Astrocyte (in vitro differentiated cells and primary cell): Measurements from ENCODE around the gene ELK1. TPM values are rescaled to one million over a fixed set of nuclear protein-coding genes. Genes with fewer than 3 reads are reported as not detected.
"Not testable (repeated sequence)": the region's sequence is repeated elsewhere in the genome, so short reads cannot be mapped to it uniquely, and the experiment has no call there.

Source experiments
- DNase-seq: peaks from one replicate; pipeline ENCODE4 v3.0.0-alpha.2; 2010; ENCODE audit warnings: low read depth
- FAIRE-seq: peaks from 2 replicates; lab custom pipeline; 2011; peaks lifted over from hg19 to GRCh38; lab: Jason Lieb, UNC
- H2AFZ ChIP-seq: 2 replicates; pipeline ENCODE4 v1.6.0; 2012; ENCODE audit warnings: low read depth, low read length, inconsistent platforms
- H3K27ac ChIP-seq: 2 replicates; pipeline ENCODE4 v1.5.1; 2011; ENCODE audit warnings: low read depth, low read length, inconsistent platforms
- H3K27me3 ChIP-seq: 2 replicates; pipeline ENCODE4 v1.6.0; 2011; ENCODE audit warnings: low read length, inconsistent platforms; ENCODE audit not compliant: insufficient read depth
- H3K36me3 ChIP-seq: 2 replicates; pipeline ENCODE4 v1.5.1; 2011; ENCODE audit warnings: low read length, inconsistent platforms; ENCODE audit not compliant: insufficient read depth
- H3K4me1 ChIP-seq: 2 replicates; pipeline ENCODE4 v1.5.1; 2011; ENCODE audit warnings: low read length, inconsistent platforms; ENCODE audit not compliant: insufficient read depth
- H3K4me2 ChIP-seq: 2 replicates; pipeline ENCODE4 v1.6.0; 2012; ENCODE audit warnings: low read length, inconsistent platforms
- H3K4me3 ChIP-seq: 2 replicates; pipeline ENCODE4 v1.5.1; 2011; ENCODE audit warnings: low read depth, mild to moderate bottlenecking, low read length, inconsistent platforms; ENCODE audit not compliant: insufficient read depth
- H3K79me2 ChIP-seq: 2 replicates; pipeline ENCODE4 v1.6.0; 2012; ENCODE audit warnings: mild to moderate bottlenecking, low read length, inconsistent platforms; ENCODE audit not compliant: insufficient read depth
- H3K9ac ChIP-seq: 2 replicates; pipeline ENCODE4 v1.6.0; 2012; ENCODE audit warnings: mild to moderate bottlenecking, low read length, inconsistent platforms
- H3K9me3 ChIP-seq: 2 replicates; pipeline ENCODE4 v1.5.1; 2012; ENCODE audit warnings: low read depth, mild to moderate bottlenecking, low read length, inconsistent platforms; ENCODE audit not compliant: insufficient read depth
- H4K20me1 ChIP-seq: 2 replicates; pipeline ENCODE4 v1.6.0; 2012; ENCODE audit warnings: low read length, inconsistent platforms; ENCODE audit not compliant: insufficient read depth
- H3K27ac Mint-ChIP-seq: one replicate; pipeline ENCODE4 v1.8.0; 2021; ENCODE audit warnings: mild to moderate bottlenecking, mixed read lengths; ENCODE audit not compliant: unreplicated experiment
- H3K27me3 Mint-ChIP-seq: one replicate; pipeline ENCODE4 v1.8.0; 2021; ENCODE audit warnings: low read depth, mixed read lengths; ENCODE audit not compliant: unreplicated experiment
- H3K36me3 Mint-ChIP-seq: one replicate; pipeline ENCODE4 v1.8.0; 2021; ENCODE audit warnings: low read depth, mixed read lengths; ENCODE audit not compliant: unreplicated experiment
- H3K4me1 Mint-ChIP-seq: one replicate; pipeline ENCODE4 v1.8.0; 2021; ENCODE audit warnings: low read depth, mixed read lengths; ENCODE audit not compliant: unreplicated experiment
- H3K4me3 Mint-ChIP-seq: one replicate; pipeline ENCODE4 v1.8.0; 2021; ENCODE audit warnings: mild to moderate bottlenecking, moderate library complexity, mixed read lengths; ENCODE audit not compliant: unreplicated experiment
- H3K9me3 Mint-ChIP-seq: one replicate; pipeline ENCODE4 v1.8.0; 2021; ENCODE audit warnings: mild to moderate bottlenecking, mixed read lengths; ENCODE audit not compliant: unreplicated experiment
- EZH2 ChIP-seq: IDR thresholded peaks from 2 replicates; pipeline ENCODE4 v1.6.1; 2012; ENCODE audit warnings: mild to moderate bottlenecking, low read length, inconsistent platforms; ENCODE audit not compliant: insufficient read depth
- total RNA-seq: library from RNA; stranded (reverse); gene quantifications from 2 replicates; pipeline ENCODE4 v1.2.1, GENCODE V29; 2021
- TF ChIP-seq, protein P1 (sequence below): IDR thresholded peaks from 2 replicates; pipeline ENCODE4 v1.5.1; 2011; ENCODE audit warnings: low read depth, mild to moderate bottlenecking, inconsistent platforms, low read length, moderate library complexity; ENCODE audit not compliant: insufficient read depth

ELK1 gene
- total RNA-seq, 1 donor from 2014 or later = 34.1 TPM

GRCh38 chrX:47608130-47608810, 42.1 kb downstream of the ELK1 start:
- Mint-ChIP-seq H3K27me3 (no peaks in the 10 kb centered on the region), H3K27ac (no peak overlapping the region), H3K4me1 (no peaks in the 10 kb centered on the region), H3K4me3 (no peak overlapping the region), H3K36me3 (no peaks in the 10 kb centered on the region), H3K9me3 (peaks cover 2% of the 10 kb centered on the region)
- Histone ChIP-seq H3K36me3 (no peaks in the 10 kb centered on the region), H3K9me3 (no peaks in the 10 kb centered on the region), H3K27me3 (no peaks in the 10 kb centered on the region), H3K4me1 (no peaks in the 10 kb centered on the region), H3K9ac (no peak overlapping the region), H3K27ac (no peak overlapping the region), H3K79me2 (no peaks in the 10 kb centered on the region), H4K20me1 (no peaks in the 10 kb centered on the region), H3K4me3 (no peak overlapping the region), H2AFZ (no peak overlapping the region), H3K4me2 (no peak overlapping the region)
- no peak for FAIRE-seq
- TF ChIP-seq EZH2 = no peak
- TF ChIP-seq, protein P1, sequence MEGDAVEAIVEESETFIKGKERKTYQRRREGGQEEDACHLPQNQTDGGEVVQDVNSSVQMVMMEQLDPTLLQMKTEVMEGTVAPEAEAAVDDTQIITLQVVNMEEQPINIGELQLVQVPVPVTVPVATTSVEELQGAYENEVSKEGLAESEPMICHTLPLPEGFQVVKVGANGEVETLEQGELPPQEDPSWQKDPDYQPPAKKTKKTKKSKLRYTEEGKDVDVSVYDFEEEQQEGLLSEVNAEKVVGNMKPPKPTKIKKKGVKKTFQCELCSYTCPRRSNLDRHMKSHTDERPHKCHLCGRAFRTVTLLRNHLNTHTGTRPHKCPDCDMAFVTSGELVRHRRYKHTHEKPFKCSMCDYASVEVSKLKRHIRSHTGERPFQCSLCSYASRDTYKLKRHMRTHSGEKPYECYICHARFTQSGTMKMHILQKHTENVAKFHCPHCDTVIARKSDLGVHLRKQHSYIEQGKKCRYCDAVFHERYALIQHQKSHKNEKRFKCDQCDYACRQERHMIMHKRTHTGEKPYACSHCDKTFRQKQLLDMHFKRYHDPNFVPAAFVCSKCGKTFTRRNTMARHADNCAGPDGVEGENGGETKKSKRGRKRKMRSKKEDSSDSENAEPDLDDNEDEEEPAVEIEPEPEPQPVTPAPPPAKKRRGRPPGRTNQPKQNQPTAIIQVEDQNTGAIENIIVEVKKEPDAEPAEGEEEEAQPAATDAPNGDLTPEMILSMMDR = no peak
- no peak for DNase-seq

- TF ChIP-seq, protein P1 = no peak
- no peak for TF ChIP-seq EZH2
- Mint-ChIP-seq H3K27me3 (no peaks in the 10 kb centered on the region), H3K27ac (no peak overlapping the region), H3K4me3 (no peak overlapping the region), H3K4me1 (no peaks in the 10 kb centered on the region), H3K9me3 (no peaks in the 10 kb centered on the region), H3K36me3 (no peaks in the 10 kb centered on the region)
- Histone ChIP-seq H4K20me1 (no peaks in the 10 kb centered on the region), H3K9me3 (no peaks in the 10 kb centered on the region), H3K4me3 (no peak overlapping the region), H3K36me3 (no peaks in the 10 kb centered on the region), H3K9ac (no peak overlapping the region), H3K79me2 (no peaks in the 10 kb centered on the region), H2AFZ (no peak overlapping the region), H3K27me3 (no peaks in the 10 kb centered on the region), H3K4me1 (no peaks in the 10 kb centered on the region), H3K27ac (no peak overlapping the region), H3K4me2 (no peak overlapping the region)
- FAIRE-seq (peak; percentile 82), DNase-seq (no peak)
Observed at GRCh38 chrX:47607091-47607490, 43.3 kb downstream of the ELK1 start.

DNA sequence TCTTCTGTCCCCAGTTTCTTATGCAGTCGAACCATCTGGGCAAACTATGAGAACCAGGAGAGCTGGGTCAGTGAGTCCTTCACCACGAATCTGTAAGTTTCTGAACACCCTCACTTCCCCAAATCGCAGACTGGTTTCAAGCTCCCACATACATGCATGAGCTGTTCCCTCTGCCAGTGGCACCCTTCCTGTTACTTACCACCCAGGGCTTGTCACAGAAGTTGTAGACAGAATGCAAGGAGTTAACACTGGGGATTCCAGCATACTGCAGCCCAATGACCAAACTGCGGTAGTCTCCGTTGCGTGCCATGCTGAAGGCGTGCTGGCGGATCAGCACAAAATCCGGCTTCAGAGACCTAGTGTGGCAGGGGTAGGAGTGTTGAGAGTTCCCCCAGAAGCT, 45.3 kb downstream of the ELK1 start:
- Histone ChIP-seq H3K4me2 (no peak overlapping the region), H3K27ac (no peak overlapping the region), H3K9ac (no peak overlapping the region), H3K4me1 (no peaks in the 10 kb centered on the region), H4K20me1 (no peaks in the 10 kb centered on the region), H3K4me3 (no peak overlapping the region), H3K27me3 (no peaks in the 10 kb centered on the region), H2AFZ (no peak overlapping the region), H3K36me3 (no peaks in the 10 kb centered on the region), H3K9me3 (no peaks in the 10 kb centered on the region), H3K79me2 (no peaks in the 10 kb centered on the region)
- no peak for DNase-seq
- Mint-ChIP-seq H3K4me3 (no peak overlapping the region), H3K27ac (no peak overlapping the region), H3K27me3 (no peaks in the 10 kb centered on the region), H3K4me1 (no peaks in the 10 kb centered on the region), H3K9me3 (no peaks in the 10 kb centered on the region), H3K36me3 (no peaks in the 10 kb centered on the region)
- FAIRE-seq = no peak
- TF ChIP-seq EZH2 = no peak
- TF ChIP-seq, protein P1 = no peak

DNA sequence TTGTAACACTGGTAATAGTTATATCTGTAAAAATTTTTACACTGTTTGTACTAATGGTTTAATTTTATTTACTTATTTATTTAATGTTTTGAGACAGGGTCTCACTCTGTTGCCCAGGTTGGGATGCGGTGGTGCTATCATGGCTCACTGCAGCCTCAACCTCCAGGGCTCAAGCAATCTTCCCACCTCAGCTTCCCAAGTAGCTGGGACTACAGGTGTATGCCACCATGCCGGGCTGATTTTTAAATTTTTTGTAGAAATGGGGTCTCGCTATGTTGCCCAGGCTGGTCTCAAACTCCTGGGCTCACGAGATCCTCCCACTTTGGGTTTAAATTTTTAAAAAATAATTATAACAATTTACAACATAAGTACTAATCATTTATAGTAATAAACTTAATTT, 47.2 kb downstream of the ELK1 start:
- not testable (repeated sequence) for FAIRE-seq, H2AFZ ChIP-seq, H4K20me1 ChIP-seq, H3K36me3 Mint-ChIP-seq, H3K9me3 Mint-ChIP-seq, H3K4me3 ChIP-seq, H3K27me3 ChIP-seq, H3K4me3 Mint-ChIP-seq, H3K27ac ChIP-seq, H3K4me1 ChIP-seq, H3K27me3 Mint-ChIP-seq, H3K27ac Mint-ChIP-seq, DNase-seq, H3K4me2 ChIP-seq, H3K9me3 ChIP-seq, H3K79me2 ChIP-seq, H3K36me3 ChIP-seq, H3K4me1 Mint-ChIP-seq, H3K9ac ChIP-seq
